GM12892 (cell line): Measurements from ENCODE around the gene PPHLN1.

Experiments
- POLR2A ChIP-seq: IDR thresholded peaks from 2 replicates; pipeline ENCODE4 v1.6.1; 2011; ENCODE audit warnings: low read depth, low read length, control low read depth
- POLR2AphosphoS5 ChIP-seq: IDR thresholded peaks from 2 replicates; pipeline ENCODE4 v1.6.1; 2011; ENCODE audit warnings: low read depth, low read length, control low read depth

GRCh38 chr12:42444192-42444943, 118.4 kb downstream of the PPHLN1 start:
- TF ChIP-seq POLR2A: no peak
- TF ChIP-seq POLR2AphosphoS5: no peak
